Left lung (tissue), 10 donors: ENCODE data around the gene ATP2B3. TPM values are rescaled to one million over a fixed set of nuclear protein-coding genes. Genes with fewer than 3 reads are reported as not detected.

ENCODE experiments used
- ATAC-seq: fragments of 200-7000 bp; cut with Tn5 transposase; one replicate; pipeline ENCODE4 v1.9.1; 2020; ENCODE audit warnings: moderate library complexity
- DNase-seq, 4 donors: peaks; one replicate each; pipeline ENCODE4 v3.0.0-alpha.2; 2013 to 2020
- H3K27ac ChIP-seq, 2 donors: fragments of 200-600 bp; sonication (generic) in 1 of 2; one replicate each; pipeline versions ENCODE4 v1.5.0 to v1.8.0; 2020 to 2021
- H3K27me3 ChIP-seq, 2 donors: fragments of 200-600 bp; sonication (generic) in 1 of 2; one replicate each; pipeline versions ENCODE4 v1.5.0 to v1.8.0; 2020 to 2021
- H3K36me3 ChIP-seq, 2 donors: fragments of 200-600 bp; sonication (generic) in 1 of 2; one replicate each; pipeline versions ENCODE4 v1.5.0 to v1.8.0; 2020 to 2021
- H3K4me1 ChIP-seq, 2 donors: fragments of 200-600 bp; one replicate each; pipeline ENCODE4 v1.8.0; 2021
- H3K4me3 ChIP-seq, 2 donors: fragments of 200-600 bp; sonication (generic) in 1 of 2; one replicate each; pipeline versions ENCODE4 v1.5.0 to v1.8.0; 2020 to 2021; ENCODE audit warnings: mild to moderate bottlenecking in 1 of 2
- H3K9me3 ChIP-seq, 2 donors: fragments of 200-600 bp; sonication (generic) in 1 of 2; one replicate each; pipeline versions ENCODE4 v1.5.0 to v1.8.0; 2020 to 2021
- CTCF ChIP-seq, 2 donors: fragments of 200-600 bp; sonication (generic) in 1 of 2; IDR thresholded peaks; one replicate each; pipeline versions ENCODE4 v1.5.0 to v1.8.0; 2021; ENCODE audit warnings: antibody characterized with exemption in 2 of 2
- intact Hi-C, 2 donors: fragments of 100-400 bp; cut with DNase I; formaldehyde crosslinking; loops; one replicate each; pipeline versions ENCODE4 v1.11.2 to v1.14.2; 2022
- polyA plus RNA-seq, 6 donors: library from polyadenylated mRNA; unstranded; fragments of 120-200 nt; gene quantifications; one replicate each; pipeline ENCODE4 v1.2.1, GENCODE V29; 2013; ENCODE audit not compliant: insufficient read length in 6 of 6
- total RNA-seq, 2 donors: library from RNA; stranded (reverse); fragmentation: NEBNext Ultra II Directional; extraction: Animal tissue kit (Norgen Biotek cat#: 25700); gene quantifications; one replicate each; pipeline ENCODE4 v1.2.1, GENCODE V29; 2021
- donor health status: DM: no; HTN: yes; CAD: no.
- donor health status: DM: no; HTN: no; CAD: no.

ATP2B3 gene
- total and polyA plus RNA-seq, 8 donors = 0.10 to 0.33 (median 0.19) TPM; not detected in 2

- peaks cover 28 to 60% of the 10 kb centered on the region in 2 donors for H3K27me3 ChIP-seq
- H3K36me3 ChIP-seq = no peaks in the 10 kb centered on the region
- no peak for ATAC-seq
- no peak for DNase-seq
- TF ChIP-seq CTCF (IDR thresholded peaks at IDR 0.05) = no peak
- H3K9me3 ChIP-seq = no peaks in the 10 kb centered on the region
- intact Hi-C loops = no loop called here
- H3K4me3 ChIP-seq = no peak overlapping the region
- no peak overlapping the region for H3K27ac ChIP-seq
- H3K4me1 ChIP-seq = no peaks in the 10 kb centered on the region
These were observed 6.8 kb downstream of the ATP2B3 start for GRCh38 chrX:153524234-153524633.

- Histone ChIP-seq H3K9me3 (no peaks in the 10 kb centered on the region), H3K4me1 (no peaks in the 10 kb centered on the region), H3K27me3 (peaks cover 18 to 48% of the 10 kb centered on the region in 2 donors), H3K4me3 (no peak overlapping the region), H3K36me3 (no peaks in the 10 kb centered on the region), H3K27ac (no peak overlapping the region)
- DNase-seq = no peak
- intact Hi-C loops = no loop called here
- ATAC-seq = no peak
- TF ChIP-seq CTCF (IDR thresholded peaks at IDR 0.05) = no peak
These were observed 8.0 kb downstream of the ATP2B3 start for GRCh38 chrX:153525451-153525850.

GRCh38 chrX:153526042-153526441 lies 8.6 kb downstream of the ATP2B3 start:
- no peak for DNase-seq
- H3K27ac ChIP-seq = no peak overlapping the region
- no peak for ATAC-seq
- H3K36me3 ChIP-seq = no peaks in the 10 kb centered on the region
- no peak for TF ChIP-seq CTCF (IDR thresholded peaks at IDR 0.05)
- H3K9me3 ChIP-seq = no peaks in the 10 kb centered on the region
- H3K4me1 ChIP-seq = no peaks in the 10 kb centered on the region
- H3K4me3 ChIP-seq = no peak overlapping the region
- intact Hi-C loops = no loop called here
- H3K27me3 ChIP-seq = peaks cover 17 to 42% of the 10 kb centered on the region in 2 donors

- intact Hi-C loops = no loop called here
- Histone ChIP-seq H3K9me3 (no peaks in the 10 kb centered on the region), H3K36me3 (no peaks in the 10 kb centered on the region), H3K27ac (no peak overlapping the region), H3K27me3 (peaks cover 16 to 34% of the 10 kb centered on the region in 2 donors), H3K4me1 (no peaks in the 10 kb centered on the region), H3K4me3 (no peak overlapping the region)
- ATAC-seq (no peak), DNase-seq (no peak)
- TF ChIP-seq CTCF (IDR thresholded peaks at IDR 0.05) = no peak
These were observed 9.4 kb downstream of the ATP2B3 start for GRCh38 chrX:153526801-153527200.

GRCh38 chrX:153527208-153527607 lies 9.8 kb downstream of the ATP2B3 start:
- no peaks in the 10 kb centered on the region for H3K36me3 ChIP-seq
- no peak for TF ChIP-seq CTCF (IDR thresholded peaks at IDR 0.05)
- peaks cover 12 to 30% of the 10 kb centered on the region in 2 donors for H3K27me3 ChIP-seq
- intact Hi-C loops = no loop called here
- no peak for DNase-seq
- no peak overlapping the region for H3K27ac ChIP-seq
- no peaks in the 10 kb centered on the region for H3K9me3 ChIP-seq
- H3K4me3 ChIP-seq = no peak overlapping the region
- H3K4me1 ChIP-seq = no peaks in the 10 kb centered on the region
- no peak for ATAC-seq
